ENCODE measurements around the gene SMYD3.

- no peak for TF ChIP-seq CTCF (IDR thresholded peaks at IDR 0.05 in 8 of 11, conservative IDR thresholded peaks at IDR 0.05 in 3 of 11)
- no peak for TF ChIP-seq POLR2AphosphoS5 (IDR thresholded peaks at IDR 0.05)
Measured at GRCh38 chr1:246226041-246226440, 281.0 kb downstream of the SMYD3 start.

All from spleen (tissue), 7 donors.